Measurements from ENCODE around the gene STYX. TPM values are rescaled to one million over a fixed set of nuclear protein-coding genes. Genes with fewer than 3 reads are reported as not detected.

Gene STYX
- total RNA-seq, 1 experiment from 2014 or later, result 24.0 TPM

DNA sequence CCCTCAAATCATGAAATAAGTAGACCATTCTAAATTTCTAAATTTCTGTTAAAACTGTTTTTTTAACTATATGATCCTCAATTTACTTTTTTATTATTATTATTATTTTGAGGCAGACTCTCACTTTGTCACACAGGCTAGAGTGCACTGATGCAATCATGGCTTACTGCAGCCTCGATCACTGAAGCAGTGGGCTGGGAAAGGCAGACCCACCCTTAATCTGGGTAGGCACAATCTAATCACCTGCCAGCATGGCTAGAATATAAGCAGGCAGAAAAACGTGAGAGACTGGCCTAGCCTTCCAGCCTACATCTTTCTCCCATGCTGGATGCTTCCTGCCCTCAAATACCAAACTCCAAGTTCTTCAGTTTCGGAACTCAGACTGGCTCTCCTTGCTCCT lies 36.9 kb upstream of the STYX start:
- no peak overlapping the region; a peak in 1 of 5 replicates for H3K4me3 Mint-ChIP-seq
- no peaks in the 10 kb centered on the region; a peak in 1 of 7 replicates for H3K36me3 Mint-ChIP-seq (ENCODE audit: insufficient read depth in 1 of 3, low read depth in 3 of 3)
- Histone ChIP-seq H4K5ac (ENCODE audit: insufficient read length, low read depth, low read length) (no peak overlapping the region), H4K91ac (ENCODE audit: insufficient read length, low read depth, low read length) (no peak overlapping the region), H3K4me2 (ENCODE audit: insufficient read depth, insufficient read length, low read length) (no peak overlapping the region), H3K9ac (ENCODE audit: extremely low read depth, insufficient read length, low read length) (no peak overlapping the region), H2BK20ac (ENCODE audit: low read depth, low read length, poor library complexity, severe bottlenecking) (no peak overlapping the region), H4K20me1 (ENCODE audit: control insufficient read depth, insufficient read depth, insufficient read length) (no peaks in the 10 kb centered on the region), H3K79me2 (ENCODE audit: insufficient read depth, low read length) (peaks cover 2% of the 10 kb centered on the region; the same call in 1 of the 2 replicates), H2AFZ (ENCODE audit: low read length) (no peak overlapping the region), H3K27ac (ENCODE audit: insufficient read length, low read depth, low read length) (no peak overlapping the region), H3K23ac (ENCODE audit: insufficient read length, low read depth, low read length) (no peak overlapping the region), H3K18ac (ENCODE audit: insufficient read length, low read depth, low read length) (no peak overlapping the region), H4K8ac (replicated peaks; ENCODE audit: insufficient read length, low read depth, low read length) (no peak overlapping the region), H3K23me2 (ENCODE audit: insufficient read length, low read depth, low read length, poor library complexity, severe bottlenecking) (peaks cover 3% of the 10 kb centered on the region), H3K79me1 (ENCODE audit: insufficient read depth, low read depth, low read length, poor library complexity, severe bottlenecking) (no peaks in the 10 kb centered on the region), H2BK120ac (ENCODE audit: low read depth, low read length, poor library complexity, severe bottlenecking) (no peak overlapping the region), H3T11ph (ENCODE audit: low read length) (no peak overlapping the region), H3K9me3 (ENCODE audit: control insufficient read depth, low read depth, low read length) (no peaks in the 10 kb centered on the region), H3K14ac (ENCODE audit: insufficient read depth, low read length) (no peak overlapping the region), H2AK5ac (ENCODE audit: insufficient read length, low read length) (no peak overlapping the region), H2BK12ac (ENCODE audit: insufficient read length, low read depth, low read length) (no peak overlapping the region), H3K4ac (ENCODE audit: low read depth, low read length) (no peak overlapping the region), H3K27me3 (ENCODE audit: insufficient read depth, low read length) (no peaks in the 10 kb centered on the region), H2BK15ac (ENCODE audit: low read depth, low read length) (no peak overlapping the region), H2BK5ac (ENCODE audit: insufficient read length, low read length) (no peak overlapping the region), H3K56ac (ENCODE audit: insufficient read length, low read depth, low read length) (no peak overlapping the region), H3K4me1 (ENCODE audit: insufficient read depth, low read length) (0 out of 2 replicates have a peak, but pooled peaks cover 3% of the 10 kb centered on the region)
- H3K9me3 Mint-ChIP-seq, result no peaks in the 10 kb centered on the region
- DNase-seq, result no peak
- WGBS (ENCODE audit: extremely low coverage, insufficient read length, low lambda C conversion rate), result no CpG with 5 or more reads among the region's 3 CpGs
- H3K4me1 Mint-ChIP-seq, result peaks cover 19 to 34% of the 10 kb centered on the region in 2 experiments
- H3K27ac Mint-ChIP-seq, result no peak overlapping the region
- TF ChIP-seq, protein P1, sequence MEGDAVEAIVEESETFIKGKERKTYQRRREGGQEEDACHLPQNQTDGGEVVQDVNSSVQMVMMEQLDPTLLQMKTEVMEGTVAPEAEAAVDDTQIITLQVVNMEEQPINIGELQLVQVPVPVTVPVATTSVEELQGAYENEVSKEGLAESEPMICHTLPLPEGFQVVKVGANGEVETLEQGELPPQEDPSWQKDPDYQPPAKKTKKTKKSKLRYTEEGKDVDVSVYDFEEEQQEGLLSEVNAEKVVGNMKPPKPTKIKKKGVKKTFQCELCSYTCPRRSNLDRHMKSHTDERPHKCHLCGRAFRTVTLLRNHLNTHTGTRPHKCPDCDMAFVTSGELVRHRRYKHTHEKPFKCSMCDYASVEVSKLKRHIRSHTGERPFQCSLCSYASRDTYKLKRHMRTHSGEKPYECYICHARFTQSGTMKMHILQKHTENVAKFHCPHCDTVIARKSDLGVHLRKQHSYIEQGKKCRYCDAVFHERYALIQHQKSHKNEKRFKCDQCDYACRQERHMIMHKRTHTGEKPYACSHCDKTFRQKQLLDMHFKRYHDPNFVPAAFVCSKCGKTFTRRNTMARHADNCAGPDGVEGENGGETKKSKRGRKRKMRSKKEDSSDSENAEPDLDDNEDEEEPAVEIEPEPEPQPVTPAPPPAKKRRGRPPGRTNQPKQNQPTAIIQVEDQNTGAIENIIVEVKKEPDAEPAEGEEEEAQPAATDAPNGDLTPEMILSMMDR (conservative IDR thresholded peaks at IDR 0.05), result no peak
- H3K27me3 Mint-ChIP-seq (ENCODE audit: low read depth), result no peaks in the 10 kb centered on the region; the same call in none of the 2 replicates

Measured in H9 (cell line).